HepG2 (cell line): ENCODE data around the gene ZGRF1. TPM values are rescaled to one million over a fixed set of nuclear protein-coding genes. Genes with fewer than 3 reads are reported as not detected.

ENCODE experiments used
- HNRNPLL ChIP-seq: fragments of 200-400 bp; formaldehyde crosslinking; IDR thresholded peaks from 2 replicates; pipeline ENCODE4 v1.6.1; 2017; ENCODE audit warnings: mild to moderate bottlenecking, low read depth, low read length; ENCODE audit not compliant: poor library complexity, severe bottlenecking
- KDM5B ChIP-seq: sonication (generic); formaldehyde crosslinking; IDR thresholded peaks from 2 replicates; pipeline ENCODE4 v1.4.0; 2020; ENCODE audit warnings: missing genetic modification reagents, mild to moderate bottlenecking, borderline replicate concordance
- SALL1 ChIP-seq: sonication (generic); formaldehyde crosslinking; IDR thresholded peaks from 2 replicates; pipeline ENCODE4 v1.8.0; 2022; ENCODE audit warnings: mild to moderate bottlenecking, missing genetic modification reagents
- THAP11 ChIP-seq: IDR thresholded peaks from 2 replicates; pipeline ENCODE4 v1.6.1; 2016; ENCODE audit warnings: missing biosample characterization, missing genetic modification reagents
- THAP9 ChIP-seq: sonication (generic); formaldehyde crosslinking; IDR thresholded peaks from 2 replicates; pipeline ENCODE4; 2020; ENCODE audit warnings: missing genetic modification reagents, mild to moderate bottlenecking, borderline replicate concordance
- YEATS4 ChIP-seq: sonication (generic); formaldehyde crosslinking; IDR thresholded peaks from 2 replicates; pipeline ENCODE4 v1.4.0; 2020; ENCODE audit warnings: missing genetic modification reagents, borderline replicate concordance
- ZFP90 ChIP-seq: sonication (generic); formaldehyde crosslinking; IDR thresholded peaks from 2 replicates; pipeline ENCODE4 v1.8.0; 2022; ENCODE audit warnings: missing genetic modification reagents, mild to moderate bottlenecking, inconsistent platforms, borderline replicate concordance
- ZFY ChIP-seq: sonication (generic); formaldehyde crosslinking; IDR thresholded peaks from 2 replicates; pipeline ENCODE4 v1.4.0; 2020; ENCODE audit warnings: missing genetic modification reagents
- ZNF180 ChIP-seq: sonication (generic); formaldehyde crosslinking; IDR thresholded peaks from 2 replicates; pipeline ENCODE4 v1.4.0; 2020; ENCODE audit warnings: low read depth, missing genetic modification reagents, borderline replicate concordance
- ZNF777 ChIP-seq: sonication (generic); formaldehyde crosslinking; IDR thresholded peaks from 2 replicates; pipeline ENCODE4 v1.4.0; 2020; ENCODE audit warnings: missing genetic modification reagents
- polyA plus RNA-seq, 8 experiments: library from polyadenylated mRNA; depleted of rRNA in 3 of 8; stranded (reverse) in 7 of 8; unstranded in 1 of 8; fragments of >200 nt; fragmentation: Illumina TruSeq in 4 of 8; extraction: Trizol in 4 of 8; gene quantifications; 2 replicates each; pipeline versions ENCODE4 v1.2.1 to v1.2.3, GENCODE V29; 2011 to 2016; ENCODE audit warnings: low read depth in 4 of 8, missing spikeins in 1 of 8, mixed read lengths in 1 of 8; ENCODE audit not compliant: insufficient read depth in 1 of 8
- total RNA-seq, 5 experiments: library from RNA; depleted of rRNA; stranded (reverse); fragments of >200 nt; fragmentation: Illumina TruSeq; extraction: Trizol; gene quantifications; 2 replicates each; pipeline ENCODE4 v1.2.3, GENCODE V29; 2016; ENCODE audit warnings: low read depth in 1 of 5
- TF ChIP-seq, protein P1 (sequence below): sonication (generic); formaldehyde crosslinking; IDR thresholded peaks from 2 replicates; pipeline ENCODE4 v1.4.0; 2020; ENCODE audit warnings: mild to moderate bottlenecking, missing genetic modification reagents
- TF ChIP-seq, protein P2 (sequence below): sonication (generic); formaldehyde crosslinking; IDR thresholded peaks from 2 replicates; pipeline ENCODE4 v1.9.0; 2022; ENCODE audit warnings: missing genetic modification reagents, mild to moderate bottlenecking, borderline replicate concordance
- TF ChIP-seq, protein P3 (sequence below): sonication (generic); formaldehyde crosslinking; IDR thresholded peaks from 2 replicates; pipeline ENCODE4 v1.5.0; 2020; ENCODE audit warnings: mild to moderate bottlenecking, missing genetic modification reagents, borderline replicate concordance
- TF ChIP-seq, protein P4 (sequence below): sonication (generic); formaldehyde crosslinking; IDR thresholded peaks from 2 replicates; pipeline ENCODE4 v1.4.0; 2020; ENCODE audit warnings: missing genetic modification reagents

The ZGRF1 gene
- total and polyA plus RNA-seq, 2 of the 13 experiments (the other 11 are each of a cell fraction or from before 2014, with no cell fraction given), result 8.6 to 15.9 TPM

- TF ChIP-seq, protein P1, sequence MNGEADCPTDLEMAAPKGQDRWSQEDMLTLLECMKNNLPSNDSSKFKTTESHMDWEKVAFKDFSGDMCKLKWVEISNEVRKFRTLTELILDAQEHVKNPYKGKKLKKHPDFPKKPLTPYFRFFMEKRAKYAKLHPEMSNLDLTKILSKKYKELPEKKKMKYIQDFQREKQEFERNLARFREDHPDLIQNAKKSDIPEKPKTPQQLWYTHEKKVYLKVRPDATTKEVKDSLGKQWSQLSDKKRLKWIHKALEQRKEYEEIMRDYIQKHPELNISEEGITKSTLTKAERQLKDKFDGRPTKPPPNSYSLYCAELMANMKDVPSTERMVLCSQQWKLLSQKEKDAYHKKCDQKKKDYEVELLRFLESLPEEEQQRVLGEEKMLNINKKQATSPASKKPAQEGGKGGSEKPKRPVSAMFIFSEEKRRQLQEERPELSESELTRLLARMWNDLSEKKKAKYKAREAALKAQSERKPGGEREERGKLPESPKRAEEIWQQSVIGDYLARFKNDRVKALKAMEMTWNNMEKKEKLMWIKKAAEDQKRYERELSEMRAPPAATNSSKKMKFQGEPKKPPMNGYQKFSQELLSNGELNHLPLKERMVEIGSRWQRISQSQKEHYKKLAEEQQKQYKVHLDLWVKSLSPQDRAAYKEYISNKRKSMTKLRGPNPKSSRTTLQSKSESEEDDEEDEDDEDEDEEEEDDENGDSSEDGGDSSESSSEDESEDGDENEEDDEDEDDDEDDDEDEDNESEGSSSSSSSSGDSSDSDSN (CRISPR knock-in tag), result peak; percentile 37
- TF ChIP-seq, protein P2, sequence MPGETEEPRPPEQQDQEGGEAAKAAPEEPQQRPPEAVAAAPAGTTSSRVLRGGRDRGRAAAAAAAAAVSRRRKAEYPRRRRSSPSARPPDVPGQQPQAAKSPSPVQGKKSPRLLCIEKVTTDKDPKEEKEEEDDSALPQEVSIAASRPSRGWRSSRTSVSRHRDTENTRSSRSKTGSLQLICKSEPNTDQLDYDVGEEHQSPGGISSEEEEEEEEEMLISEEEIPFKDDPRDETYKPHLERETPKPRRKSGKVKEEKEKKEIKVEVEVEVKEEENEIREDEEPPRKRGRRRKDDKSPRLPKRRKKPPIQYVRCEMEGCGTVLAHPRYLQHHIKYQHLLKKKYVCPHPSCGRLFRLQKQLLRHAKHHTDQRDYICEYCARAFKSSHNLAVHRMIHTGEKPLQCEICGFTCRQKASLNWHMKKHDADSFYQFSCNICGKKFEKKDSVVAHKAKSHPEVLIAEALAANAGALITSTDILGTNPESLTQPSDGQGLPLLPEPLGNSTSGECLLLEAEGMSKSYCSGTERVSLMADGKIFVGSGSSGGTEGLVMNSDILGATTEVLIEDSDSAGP (CRISPR knock-in tag), result peak; percentile 6; the same call in 1 of the 2 replicates
- TF ChIP-seq HNRNPLL, result peak; percentile 51
- TF ChIP-seq, protein P3, sequence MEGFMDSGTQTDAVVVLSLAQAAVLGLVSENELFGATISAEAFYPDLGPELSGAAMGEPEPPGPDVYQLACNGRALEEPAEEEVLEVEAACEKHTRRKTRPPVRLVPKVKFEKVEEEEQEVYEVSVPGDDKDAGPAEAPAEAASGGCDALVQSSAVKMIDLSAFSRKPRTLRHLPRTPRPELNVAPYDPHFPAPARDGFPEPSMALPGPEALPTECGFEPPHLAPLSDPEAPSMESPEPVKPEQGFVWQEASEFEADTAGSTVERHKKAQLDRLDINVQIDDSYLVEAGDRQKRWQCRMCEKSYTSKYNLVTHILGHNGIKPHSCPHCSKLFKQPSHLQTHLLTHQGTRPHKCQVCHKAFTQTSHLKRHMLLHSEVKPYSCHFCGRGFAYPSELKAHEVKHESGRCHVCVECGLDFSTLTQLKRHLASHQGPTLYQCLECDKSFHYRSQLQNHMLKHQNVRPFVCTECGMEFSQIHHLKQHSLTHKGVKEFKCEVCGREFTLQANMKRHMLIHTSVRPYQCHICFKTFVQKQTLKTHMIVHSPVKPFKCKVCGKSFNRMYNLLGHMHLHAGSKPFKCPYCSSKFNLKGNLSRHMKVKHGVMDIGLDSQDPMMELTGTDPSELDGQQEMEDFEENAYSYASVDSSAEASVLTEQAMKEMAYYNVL (CRISPR knock-in tag), result 0 out of 2 replicates have a peak, but pooled peaks have one; percentile 25
- TF ChIP-seq, protein P4, sequence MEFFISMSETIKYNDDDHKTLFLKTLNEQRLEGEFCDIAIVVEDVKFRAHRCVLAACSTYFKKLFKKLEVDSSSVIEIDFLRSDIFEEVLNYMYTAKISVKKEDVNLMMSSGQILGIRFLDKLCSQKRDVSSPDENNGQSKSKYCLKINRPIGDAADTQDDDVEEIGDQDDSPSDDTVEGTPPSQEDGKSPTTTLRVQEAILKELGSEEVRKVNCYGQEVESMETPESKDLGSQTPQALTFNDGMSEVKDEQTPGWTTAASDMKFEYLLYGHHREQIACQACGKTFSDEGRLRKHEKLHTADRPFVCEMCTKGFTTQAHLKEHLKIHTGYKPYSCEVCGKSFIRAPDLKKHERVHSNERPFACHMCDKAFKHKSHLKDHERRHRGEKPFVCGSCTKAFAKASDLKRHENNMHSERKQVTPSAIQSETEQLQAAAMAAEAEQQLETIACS (CRISPR knock-in tag), result peak; percentile 68
- TF ChIP-seq YEATS4, result 0 out of 2 replicates have a peak, but pooled peaks have one; percentile 30
- TF ChIP-seq ZNF180, result no peak
- 0 out of 2 replicates have a peak, but pooled peaks have one; percentile 15 for TF ChIP-seq ZFY
- peak; percentile 59; the same call in 1 of the 2 replicates for TF ChIP-seq ZFP90
- TF ChIP-seq THAP11 (CRISPR knock-in tag), result no peak
- 0 out of 2 replicates have a peak, but pooled peaks have one; percentile 17 for TF ChIP-seq KDM5B (CRISPR knock-in tag)
- TF ChIP-seq SALL1 (CRISPR knock-in tag), result 0 out of 2 replicates have a peak, but pooled peaks have one; percentile 5
- peak; percentile 33; the same call in 1 of the 2 replicates for TF ChIP-seq ZNF777 (CRISPR knock-in tag)
- TF ChIP-seq THAP9 (CRISPR knock-in tag), result no peak
Measured at GRCh38 chr4:112515198-112516065, 121.3 kb downstream of the ZGRF1 start (continued).
